HG03520 (cell line): Measurements from ENCODE around the gene TMTC2.
A peak's percentile ranks its signal among the peaks of the same experiment; 100 is the strongest.

Experiments
- ATAC-seq: cut with Tn5 transposase; IDR thresholded peaks from one replicate; pipeline ENCODE4 v1.9.1; 2021; ENCODE audit warnings: mild to moderate bottlenecking, moderate library complexity; ENCODE audit not compliant: unreplicated experiment

TMTC2 gene

GRCh38 chr12:82682326-82682725 is 4.4 kb upstream of the TMTC2 start:
- no peak for ATAC-seq

DNA sequence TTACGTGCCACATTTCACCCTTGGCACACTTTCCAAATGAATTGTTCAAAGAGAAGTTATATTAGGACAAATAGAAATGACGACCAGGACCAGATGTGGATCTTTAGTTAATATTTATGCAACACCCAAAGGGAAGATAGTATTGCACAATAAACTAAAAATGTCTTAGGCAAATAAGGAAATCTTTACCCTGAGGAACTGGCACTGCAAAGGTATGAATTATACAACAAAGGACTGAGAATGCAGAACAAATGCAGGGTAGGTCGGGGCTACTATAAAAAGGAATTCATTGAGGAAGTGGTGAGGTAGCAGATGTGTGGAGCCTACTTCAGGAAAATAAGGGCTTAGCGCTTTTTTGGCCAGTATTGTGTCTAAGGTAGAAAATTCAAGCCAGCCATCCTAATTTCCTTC is 3.9 kb upstream of the TMTC2 start:
- no peak for ATAC-seq

DNA sequence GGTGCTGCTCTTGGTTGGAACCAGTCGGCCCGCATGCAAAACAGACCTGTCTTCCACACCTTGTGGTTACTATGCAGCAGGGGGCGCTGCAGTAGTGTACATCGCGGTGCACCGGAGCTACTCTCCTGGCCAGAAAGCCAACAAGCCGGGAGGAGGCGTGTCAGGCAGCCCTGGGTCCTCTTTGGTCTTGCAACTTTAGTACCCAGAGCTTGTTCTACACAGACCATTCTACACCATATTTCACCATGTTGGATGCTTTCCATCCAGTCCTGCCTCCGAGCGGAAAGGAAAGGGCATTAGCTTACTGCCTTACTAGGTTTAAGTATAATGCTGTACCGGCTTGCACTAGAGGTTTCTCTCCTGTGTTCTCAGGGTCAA is 927 bp upstream of the TMTC2 start:
- ATAC-seq, result peak; percentile 59

GRCh38 chr12:82687021-82688011 is 610 bp downstream of the TMTC2 start:
- peak; percentile 29 for ATAC-seq

DNA sequence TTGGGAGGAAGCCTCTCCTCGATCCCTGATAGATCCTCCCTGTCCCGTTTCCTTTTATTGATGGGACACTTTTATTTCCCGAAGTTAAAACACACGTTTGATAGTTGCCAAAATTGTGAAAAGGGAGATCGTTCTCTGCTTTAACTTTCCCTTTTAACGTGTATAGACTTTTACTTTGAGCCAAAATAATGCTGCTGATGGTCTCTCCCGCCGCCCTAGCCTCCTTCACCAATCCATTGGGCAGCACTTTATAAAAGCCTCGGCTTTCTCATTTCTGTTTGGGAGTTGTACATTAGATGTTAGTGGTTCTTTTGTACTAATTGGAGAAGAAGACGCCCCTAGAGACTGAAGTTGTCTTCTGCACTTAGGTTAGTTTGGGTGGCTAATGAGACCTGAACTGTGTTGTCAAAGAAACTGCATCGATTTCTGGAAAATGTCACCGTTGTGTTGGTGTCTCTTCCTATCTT is 1.4 kb downstream of the TMTC2 start:
- ATAC-seq, result no peak

DNA sequence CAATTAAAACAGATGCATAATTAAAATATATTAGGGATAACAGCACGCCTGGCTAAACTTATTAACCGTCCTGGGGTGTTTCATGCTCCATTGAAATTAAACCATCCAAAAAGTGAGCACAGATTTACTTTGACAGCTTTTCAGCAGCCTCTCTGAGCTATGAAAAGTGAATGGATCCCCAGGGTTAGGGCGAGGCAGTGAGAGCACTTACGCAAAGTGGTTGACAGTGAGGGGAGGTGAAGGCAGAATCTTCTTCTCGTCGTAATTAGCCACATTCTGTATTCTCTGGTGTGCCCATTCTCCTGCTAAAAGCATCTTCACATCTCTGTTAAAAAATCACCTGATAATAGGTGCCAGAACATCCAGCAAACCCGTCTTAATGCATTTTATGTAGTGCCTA is 1.9 kb downstream of the TMTC2 start:
- no peak for ATAC-seq

DNA sequence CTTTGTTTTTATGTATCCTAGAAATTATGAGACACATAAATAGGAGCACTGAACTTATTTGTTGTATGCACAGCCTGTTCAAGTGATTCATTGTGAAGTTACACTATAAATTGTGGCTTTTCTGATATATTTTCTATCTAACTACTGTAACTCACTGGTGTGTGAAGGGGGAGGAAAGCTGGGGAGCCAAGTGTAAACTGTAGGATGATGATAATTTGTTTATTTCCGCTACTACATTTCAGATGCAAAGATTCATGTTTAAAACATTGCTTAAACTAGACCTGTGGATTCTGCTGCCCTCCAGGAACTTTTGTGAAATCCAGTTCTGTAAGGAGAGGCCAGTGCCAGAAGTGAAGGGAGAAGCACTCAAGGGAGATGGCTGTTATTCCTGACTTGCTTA is 3.3 kb downstream of the TMTC2 start:
- no peak for ATAC-seq

DNA sequence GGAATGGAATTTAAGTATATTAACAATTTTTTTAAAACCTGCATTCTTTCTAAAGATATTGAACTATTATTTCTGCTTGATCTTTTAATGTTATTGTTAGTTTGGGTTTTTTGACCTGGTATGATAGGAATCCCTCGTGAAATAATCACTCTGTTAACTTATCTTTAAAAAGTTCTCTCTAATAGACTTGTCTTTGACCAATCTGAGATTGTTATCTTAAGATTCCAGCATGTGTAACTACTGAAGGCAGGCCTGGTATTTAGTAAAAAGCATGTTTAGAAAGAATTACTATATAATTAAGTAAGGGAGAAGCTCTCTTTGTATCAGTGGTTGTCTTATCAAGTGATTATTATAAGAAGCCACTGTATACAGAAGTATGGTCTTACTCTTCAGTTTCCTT is 4.8 kb downstream of the TMTC2 start:
- ATAC-seq, result no peak

DNA sequence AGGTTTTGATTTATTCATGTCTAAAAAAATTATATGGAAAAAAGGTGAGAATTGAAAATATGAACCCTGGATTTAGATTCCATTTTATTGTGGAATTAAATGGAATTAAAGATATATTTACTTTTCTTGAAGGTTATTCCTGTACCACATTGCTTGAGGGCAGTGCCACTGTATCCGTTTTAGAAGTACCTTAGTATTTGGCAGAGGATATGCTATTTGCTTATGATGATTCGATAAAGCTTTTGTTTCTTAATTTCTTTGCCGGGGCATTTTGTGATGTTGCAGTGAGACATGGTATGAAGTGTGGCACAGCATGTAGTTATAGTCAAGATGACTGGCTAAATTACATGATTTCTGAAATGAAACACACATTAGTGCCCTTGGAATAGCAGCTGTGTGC is 7.6 kb downstream of the TMTC2 start:
- ATAC-seq, result no peak

DNA sequence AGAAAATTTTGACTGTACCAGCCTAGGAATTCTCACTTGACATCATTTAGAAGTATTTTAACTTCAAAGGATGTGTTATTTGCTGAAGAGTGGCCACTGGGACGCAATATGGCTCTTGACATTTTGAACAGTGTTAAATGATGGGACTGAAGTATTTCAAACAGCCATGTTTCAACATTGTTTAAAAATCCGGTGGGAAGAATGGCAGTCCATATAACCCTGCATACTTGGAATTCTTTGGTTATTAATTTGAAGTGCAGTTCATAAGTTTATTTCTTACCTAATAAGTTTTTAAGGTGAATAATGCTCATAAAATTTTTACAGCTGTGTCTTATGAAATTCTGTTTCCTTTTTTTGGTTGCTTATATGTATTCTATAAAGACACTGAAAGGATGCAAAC is 8.3 kb downstream of the TMTC2 start:
- ATAC-seq, result no peak

- ATAC-seq, result no peak
These were observed 8.8 kb downstream of the TMTC2 start for GRCh38 chr12:82695531-82695930.

- ATAC-seq, result no peak
These were observed 9.8 kb downstream of the TMTC2 start for GRCh38 chr12:82696543-82696942.

DNA sequence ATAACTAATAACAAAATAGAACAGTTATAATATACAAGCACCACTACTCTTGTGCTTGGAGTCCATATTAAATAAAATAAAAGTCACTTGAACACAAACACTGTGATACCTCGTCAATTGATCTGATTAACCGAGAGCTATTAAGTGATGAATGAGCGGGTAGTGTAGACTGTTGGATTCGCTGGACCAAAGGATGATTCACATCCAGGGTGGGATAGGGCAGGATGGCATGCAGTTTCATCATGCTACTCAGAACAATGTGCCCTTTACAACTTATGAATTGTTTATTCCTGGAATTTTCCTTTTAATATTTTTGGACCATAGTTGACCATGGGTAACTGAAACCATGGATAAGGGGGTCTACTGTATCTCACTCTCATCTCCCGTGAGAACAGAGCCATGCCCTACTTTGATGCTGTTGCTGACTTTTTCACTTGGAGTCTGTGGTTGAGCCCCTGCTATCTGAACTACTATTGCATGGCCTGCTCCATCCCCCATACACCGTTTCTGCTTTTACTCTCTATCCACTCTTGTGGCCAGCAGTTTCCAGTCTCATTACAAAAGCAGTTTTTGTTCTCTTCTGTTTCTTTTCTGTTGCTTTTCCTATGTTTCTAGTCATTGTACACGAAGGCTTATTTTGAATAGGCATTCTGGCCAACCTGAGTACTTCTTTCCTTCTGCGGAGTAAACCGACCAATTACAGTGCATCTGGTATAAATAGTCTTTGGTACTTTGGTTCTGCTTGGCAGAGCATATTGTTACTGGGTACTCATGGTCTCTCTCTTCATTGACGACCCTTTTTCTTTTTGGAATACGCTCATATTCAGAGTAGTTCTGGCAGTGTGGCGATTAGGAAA is 12.2 kb downstream of the TMTC2 start:
- ATAC-seq, result no peak

DNA sequence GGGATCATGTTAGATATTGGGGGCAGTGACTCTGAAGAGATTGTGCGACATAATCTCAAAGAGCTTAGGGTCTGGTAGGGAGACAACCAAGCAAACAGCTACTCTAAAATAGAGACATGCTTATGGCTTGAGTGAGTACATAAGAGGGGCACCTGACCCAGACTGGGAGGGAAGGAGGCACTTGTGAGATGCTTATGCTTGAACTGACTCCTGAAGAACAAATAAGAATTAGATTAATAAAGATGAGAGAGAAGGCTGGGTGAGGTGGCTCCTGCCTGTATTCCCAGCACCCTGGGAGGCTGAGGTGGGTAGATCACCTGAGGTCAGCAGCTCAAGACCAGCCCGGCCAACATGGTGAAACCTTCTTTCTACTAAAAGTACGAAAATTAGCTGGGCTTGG is 19.1 kb downstream of the TMTC2 start:
- ATAC-seq, result no peak

GRCh38 chr12:82708061-82708879 is 21.6 kb downstream of the TMTC2 start:
- no peak for ATAC-seq

DNA sequence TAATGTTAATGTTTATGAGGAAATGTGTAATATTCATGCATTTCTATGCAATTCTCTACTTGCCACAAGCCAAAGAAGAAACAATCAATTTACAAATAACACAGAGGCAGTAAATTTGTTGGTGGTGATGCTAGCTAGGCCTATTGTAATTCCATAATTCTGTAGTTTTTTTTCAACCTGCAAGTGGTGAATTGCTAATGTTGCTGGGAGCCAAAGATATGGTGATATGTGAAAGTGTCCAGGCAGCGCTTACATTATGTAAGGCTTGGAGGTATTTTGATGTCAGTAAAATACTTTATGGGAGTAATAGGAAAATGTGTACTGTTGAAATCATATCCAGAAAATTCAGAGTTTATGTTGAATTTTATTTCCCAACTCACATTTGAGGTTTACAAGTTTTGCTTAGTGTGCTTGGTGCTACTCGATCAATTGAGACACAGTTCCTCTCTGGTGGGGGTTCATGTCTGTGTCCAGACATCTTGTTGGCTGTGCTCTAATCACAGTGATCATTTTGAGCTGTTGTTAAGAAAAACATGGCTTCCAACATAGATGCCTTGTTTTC is 23.2 kb downstream of the TMTC2 start:
- ATAC-seq, result no peak

DNA sequence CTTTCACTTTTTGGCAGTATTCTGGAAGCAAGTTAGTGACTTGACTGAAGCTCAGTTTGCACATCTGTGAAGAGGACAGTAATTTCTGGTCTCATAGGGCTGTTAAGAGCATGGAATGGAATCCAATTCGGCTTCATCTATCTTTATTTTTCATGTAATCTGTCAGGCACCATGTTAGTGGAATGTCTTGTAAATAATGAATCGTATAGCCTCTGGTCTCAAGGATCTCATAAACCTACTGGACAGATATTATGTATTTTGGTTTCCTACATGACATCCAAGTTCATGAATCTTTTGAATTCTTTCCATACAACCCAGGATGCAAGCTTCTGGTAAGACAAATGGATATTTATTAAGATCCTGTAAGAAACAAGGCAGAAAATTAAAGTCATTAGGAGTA is 24.0 kb downstream of the TMTC2 start:
- no peak for ATAC-seq

- ATAC-seq, result no peak
These were observed 27.7 kb downstream of the TMTC2 start for GRCh38 chr12:82714427-82714826.

- no peak for ATAC-seq
These were observed 35.0 kb downstream of the TMTC2 start for GRCh38 chr12:82721726-82722125.

DNA sequence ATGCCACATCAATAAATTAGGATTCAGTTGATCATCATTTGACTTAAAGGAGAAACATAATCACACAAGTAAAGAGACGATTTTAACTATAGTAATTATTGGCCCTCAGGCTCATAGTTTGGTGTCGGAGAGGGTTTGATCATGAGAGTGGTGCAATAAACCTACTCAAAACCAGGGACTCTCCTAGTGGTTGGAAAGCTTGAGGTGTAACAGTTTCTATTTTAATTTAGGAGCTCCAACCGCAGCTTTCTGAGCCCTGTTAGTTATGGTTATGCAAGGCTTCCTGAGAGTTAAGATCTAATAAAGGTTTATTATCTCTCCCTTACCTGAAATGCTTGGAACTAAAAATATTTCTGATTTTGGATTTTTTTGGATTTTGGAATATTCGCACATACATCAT is 36.4 kb downstream of the TMTC2 start:
- no peak for ATAC-seq

DNA sequence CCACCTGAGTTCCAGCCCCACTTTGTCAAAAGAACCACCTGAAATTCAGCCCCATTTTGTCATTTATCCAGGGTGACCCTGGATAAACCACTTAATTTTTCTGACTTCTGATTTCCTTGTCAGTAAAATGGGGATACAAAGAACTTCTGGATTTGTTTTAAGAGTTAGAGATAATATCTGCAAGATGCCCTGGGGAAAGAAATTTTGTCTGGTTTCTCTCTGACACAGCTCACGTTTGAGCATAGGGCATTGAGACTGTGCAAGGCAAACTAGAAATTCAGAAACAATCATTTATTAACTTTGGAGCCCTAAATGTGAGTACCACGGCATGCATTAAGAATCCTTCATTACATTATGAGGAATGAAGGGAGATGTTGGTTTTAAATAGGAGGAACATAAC is 37.2 kb downstream of the TMTC2 start:
- no peak for ATAC-seq
